PC-3 (cell line): Measurements from ENCODE around the gene SDK1.

Source experiments
- EZH2 ChIP-seq: fragments of 300-600 bp; sonication (generic); IDR thresholded peaks from one replicate; pipeline ENCODE4 v1.6.1; 2017; ENCODE audit warnings: antibody characterized with exemption, mild to moderate bottlenecking, low read length; ENCODE audit not compliant: unreplicated experiment
- EZH2phosphoT487 ChIP-seq: fragments of 300-600 bp; sonication (generic); IDR thresholded peaks from 2 replicates; pipeline ENCODE4 v1.6.1; 2018; ENCODE audit warnings: mild to moderate bottlenecking, antibody characterized with exemption, low read length, borderline replicate concordance
- TF ChIP-seq, protein P1 (sequence below): fragments of 300-600 bp; sonication (generic); conservative IDR thresholded peaks from 2 replicates; pipeline ENCODE4 v1.5.1; 2017; ENCODE audit warnings: antibody characterized with exemption, low read depth, mild to moderate bottlenecking, low read length

DNA sequence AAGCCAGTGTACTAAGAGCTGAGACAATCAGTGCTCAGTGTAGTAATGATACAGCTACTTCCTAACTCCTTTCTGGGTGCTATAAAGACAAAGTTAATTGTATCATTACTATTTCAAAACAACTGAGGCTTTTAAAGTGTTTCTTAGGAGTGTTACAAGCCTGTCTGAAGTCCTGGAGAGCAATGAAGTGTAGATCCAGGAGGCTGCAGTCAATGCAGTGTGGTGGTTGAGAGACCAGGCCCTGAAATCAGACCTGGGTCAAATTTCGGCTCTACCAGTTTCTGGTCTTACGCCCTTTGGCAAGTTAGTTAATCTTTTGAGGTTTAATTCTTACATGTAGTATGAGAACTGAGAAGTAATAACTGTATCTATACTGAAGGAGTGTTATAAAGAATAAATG, 387.0 kb downstream of the SDK1 start:
- TF ChIP-seq, protein P1, sequence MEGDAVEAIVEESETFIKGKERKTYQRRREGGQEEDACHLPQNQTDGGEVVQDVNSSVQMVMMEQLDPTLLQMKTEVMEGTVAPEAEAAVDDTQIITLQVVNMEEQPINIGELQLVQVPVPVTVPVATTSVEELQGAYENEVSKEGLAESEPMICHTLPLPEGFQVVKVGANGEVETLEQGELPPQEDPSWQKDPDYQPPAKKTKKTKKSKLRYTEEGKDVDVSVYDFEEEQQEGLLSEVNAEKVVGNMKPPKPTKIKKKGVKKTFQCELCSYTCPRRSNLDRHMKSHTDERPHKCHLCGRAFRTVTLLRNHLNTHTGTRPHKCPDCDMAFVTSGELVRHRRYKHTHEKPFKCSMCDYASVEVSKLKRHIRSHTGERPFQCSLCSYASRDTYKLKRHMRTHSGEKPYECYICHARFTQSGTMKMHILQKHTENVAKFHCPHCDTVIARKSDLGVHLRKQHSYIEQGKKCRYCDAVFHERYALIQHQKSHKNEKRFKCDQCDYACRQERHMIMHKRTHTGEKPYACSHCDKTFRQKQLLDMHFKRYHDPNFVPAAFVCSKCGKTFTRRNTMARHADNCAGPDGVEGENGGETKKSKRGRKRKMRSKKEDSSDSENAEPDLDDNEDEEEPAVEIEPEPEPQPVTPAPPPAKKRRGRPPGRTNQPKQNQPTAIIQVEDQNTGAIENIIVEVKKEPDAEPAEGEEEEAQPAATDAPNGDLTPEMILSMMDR, result no peak
- no peak for TF ChIP-seq EZH2phosphoT487
- no peak for TF ChIP-seq EZH2
